ENCODE data around the gene ACAD9.
"Not testable (repeated sequence)": the region's sequence is repeated elsewhere in the genome, so short reads cannot be mapped to it uniquely, and the experiment has no call there.

The ACAD9 gene

DNA sequence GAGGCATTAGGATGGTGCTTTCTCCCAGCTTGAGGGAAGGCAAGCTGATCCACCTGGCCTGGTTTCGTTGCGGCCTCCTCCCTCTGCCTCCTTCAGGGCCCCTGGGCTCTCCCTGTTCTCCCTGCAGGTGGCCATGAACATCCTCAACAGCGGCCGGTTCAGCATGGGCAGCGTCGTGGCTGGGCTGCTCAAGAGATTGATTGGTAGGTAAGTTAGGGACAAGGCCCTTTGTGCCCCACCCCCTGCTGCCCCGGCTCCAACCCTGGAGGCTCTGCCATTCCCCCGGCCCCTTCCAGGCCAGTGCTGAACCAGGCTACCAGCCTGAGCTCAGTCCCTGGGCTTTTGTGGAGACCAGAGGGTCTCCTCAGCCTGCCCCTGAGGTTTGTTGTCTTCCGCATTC, 23.0 kb downstream of the ACAD9 start:
- DNase-seq, result no peak

DNA sequence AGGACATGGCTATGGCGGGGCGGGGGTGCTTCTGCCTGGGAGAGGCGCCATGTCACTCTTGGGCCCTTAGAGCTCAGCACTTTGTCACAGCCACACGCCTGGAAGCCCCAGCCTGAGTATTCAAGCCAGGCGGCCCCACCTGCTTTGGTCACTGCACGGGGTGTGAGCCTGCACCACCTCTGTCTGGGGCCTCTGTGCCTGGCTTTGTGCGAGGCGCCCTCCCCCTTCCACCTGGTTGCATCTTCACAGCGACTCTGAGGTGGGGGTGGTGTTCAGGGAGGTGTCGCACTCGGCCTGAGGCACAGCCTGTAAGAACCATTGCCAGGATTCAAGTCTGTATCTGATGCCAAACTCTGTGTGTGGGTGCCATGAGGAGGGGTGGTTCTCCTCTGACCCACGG, 24.1 kb downstream of the ACAD9 start:
- no peak for DNase-seq

DNA sequence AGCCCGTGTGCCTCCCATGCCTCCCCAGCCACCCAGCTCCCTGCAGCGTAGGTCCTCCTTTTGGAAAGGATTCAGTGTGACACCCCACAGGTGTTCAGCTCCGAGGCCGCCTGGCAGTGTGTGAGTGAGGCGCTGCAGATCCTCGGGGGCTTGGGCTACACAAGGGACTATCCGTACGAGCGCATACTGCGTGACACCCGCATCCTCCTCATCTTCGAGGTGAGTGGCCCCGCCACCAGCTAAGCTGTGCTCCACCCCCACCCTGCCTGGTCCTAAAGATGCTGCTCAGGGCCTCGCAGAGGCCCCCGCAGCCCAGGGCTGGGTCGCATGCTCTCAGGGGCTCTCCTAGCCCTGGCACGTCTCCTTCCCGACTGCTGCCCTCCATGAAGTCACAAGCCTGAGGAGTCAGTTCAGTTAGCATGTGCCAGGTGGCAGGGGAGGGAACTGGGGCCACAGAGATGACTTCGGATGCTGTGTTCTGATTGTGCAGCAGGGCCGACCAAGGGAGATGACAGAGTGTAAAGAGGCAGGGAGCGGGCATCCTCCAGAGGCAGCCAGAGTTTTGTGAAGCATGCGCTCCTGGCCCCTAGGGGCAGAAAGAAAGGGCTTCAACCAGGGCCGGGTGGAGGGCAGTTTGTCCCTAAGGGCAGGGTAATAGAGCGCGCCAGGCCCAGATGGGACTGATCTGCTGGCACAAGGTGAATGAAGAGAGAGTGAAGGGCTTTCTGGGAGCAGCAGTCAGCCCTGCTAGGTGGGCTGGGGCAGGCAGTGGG, 26.8 kb downstream of the ACAD9 start:
- no peak for DNase-seq

GRCh38 chr3:128906804-128907525, 27.5 kb downstream of the ACAD9 start:
- DNase-seq, result no peak

DNA sequence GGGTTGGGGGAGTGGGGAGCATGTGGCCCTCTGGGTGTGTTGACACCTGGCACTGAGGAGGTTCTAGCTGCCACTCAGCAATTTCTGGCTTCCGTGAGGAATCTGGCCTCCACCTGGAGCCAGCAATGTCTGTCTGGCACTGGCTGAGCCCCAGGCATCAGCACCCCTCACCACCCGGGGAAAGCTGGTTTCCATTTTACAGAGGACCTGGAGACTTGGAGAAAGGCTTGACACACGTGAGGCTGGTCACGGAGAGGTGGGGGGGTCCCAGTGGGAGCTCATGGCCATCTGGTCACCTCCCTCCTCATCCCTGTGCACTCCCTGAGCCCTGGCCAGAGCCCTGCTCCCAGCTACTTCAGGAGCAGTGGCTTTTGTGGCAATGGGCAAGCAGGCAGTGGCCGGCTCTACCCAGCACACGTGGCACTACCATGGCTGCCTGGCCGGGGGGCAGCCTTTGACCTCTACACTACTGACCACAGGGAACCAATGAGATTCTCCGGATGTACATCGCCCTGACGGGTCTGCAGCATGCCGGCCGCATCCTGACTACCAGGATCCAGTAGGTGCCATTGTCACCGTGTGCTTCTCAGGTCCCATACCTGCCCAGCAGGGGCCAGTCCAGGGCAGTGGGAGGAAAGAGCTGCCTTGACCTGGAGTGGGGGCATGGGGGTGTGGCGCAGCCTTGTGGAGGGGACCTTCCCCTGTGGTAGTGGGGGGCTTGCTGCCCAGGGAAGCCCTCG, 28.5 kb downstream of the ACAD9 start:
- DNase-seq, result no peak

DNA sequence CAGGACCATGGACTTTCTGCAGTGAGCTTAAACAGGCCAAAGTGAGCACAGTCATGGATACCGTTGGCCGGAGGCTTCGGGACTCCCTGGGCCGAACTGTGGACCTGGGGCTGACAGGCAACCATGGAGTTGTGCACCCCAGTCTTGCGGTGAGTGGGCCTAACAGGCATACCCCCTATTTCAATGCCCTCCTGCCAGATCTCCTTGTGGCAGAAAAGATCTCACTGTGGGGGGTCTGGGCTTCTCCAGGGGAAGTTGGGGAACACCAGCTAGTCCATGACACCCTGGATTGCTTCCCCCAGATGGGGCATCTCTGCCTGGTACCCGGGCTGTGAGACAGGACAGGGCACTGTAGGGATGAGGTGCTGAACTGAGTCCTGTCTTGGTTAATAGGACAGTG, 29.5 kb downstream of the ACAD9 start:
- no peak for DNase-seq

GRCh38 chr3:128910006-128910405, 30.6 kb downstream of the ACAD9 start:
- no peak for DNase-seq

GRCh38 chr3:128911911-128912310, 32.5 kb downstream of the ACAD9 start:
- DNase-seq, result no peak

GRCh38 chr3:128914966-128915645, 35.7 kb downstream of the ACAD9 start:
- DNase-seq, result no peak

DNA sequence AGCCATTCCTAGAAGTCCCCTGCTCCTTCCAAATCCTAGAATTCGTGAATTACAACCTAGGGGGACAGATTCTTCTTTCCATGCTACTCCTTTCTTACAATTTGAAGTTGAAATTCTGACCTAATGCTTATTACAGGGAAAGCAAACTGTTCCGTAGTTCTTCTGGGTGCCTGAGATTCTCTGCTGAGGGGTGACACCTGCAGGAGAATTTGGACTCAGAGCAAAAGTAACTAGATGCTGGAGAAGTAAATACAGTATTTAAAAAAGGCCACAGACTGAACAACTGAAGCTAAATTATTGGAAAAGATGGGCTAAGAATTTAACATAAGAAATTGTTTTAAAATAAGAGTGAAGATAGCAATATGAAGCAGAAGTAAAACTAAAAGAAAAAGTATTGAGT, 37.9 kb downstream of the ACAD9 start:
- no peak for DNase-seq

DNA sequence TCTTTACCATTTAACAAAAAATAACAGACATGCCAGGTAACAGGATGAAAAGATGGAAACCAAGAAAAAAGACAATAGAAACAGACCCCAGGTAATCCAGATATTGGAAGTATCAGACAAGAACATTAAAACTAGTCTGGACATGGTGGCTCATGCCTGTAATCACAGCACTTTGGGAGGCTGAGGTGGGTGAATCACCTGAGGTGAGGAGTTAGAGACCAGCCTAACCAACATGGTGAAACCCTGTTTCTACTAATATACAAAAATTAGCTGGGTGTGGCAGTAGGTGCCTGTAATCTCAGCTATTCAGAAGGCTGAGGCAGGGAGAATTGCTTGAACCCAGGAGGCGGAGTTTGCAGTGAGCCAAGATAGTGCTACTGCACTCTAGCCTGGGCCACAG, 40.6 kb downstream of the ACAD9 start:
- no peak for DNase-seq

DNA sequence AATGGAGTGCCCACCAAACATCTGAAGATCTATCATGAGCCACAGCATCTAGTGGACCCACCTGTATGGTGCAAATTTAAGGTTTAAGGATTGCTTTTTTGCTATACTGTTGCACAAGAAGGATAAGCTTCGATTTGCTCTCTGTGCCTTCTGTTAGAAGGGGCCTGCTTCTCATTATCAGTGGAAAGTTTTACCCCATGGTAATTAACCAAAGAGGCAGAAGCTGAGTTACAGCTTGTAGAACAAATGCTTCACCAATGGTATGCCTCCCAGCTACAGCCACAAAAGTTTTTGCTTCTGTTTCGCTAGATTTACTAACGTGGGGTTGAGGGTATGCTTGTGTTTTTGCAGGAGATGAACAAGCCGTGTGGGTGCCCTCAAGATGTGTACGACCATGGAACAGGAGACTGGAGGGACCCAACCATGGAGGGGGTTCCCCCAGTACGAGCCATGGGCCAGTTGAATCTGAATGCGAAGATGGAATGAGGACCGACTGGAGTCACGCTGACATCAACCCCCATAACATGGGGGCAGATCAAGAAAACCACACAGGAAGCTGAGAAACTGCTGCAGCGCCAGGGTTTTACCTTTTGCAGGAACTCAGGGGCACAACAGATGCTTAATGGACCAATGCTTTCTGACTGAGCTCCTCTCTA, 43.5 kb downstream of the ACAD9 start:
- DNase-seq, result no peak

DNA sequence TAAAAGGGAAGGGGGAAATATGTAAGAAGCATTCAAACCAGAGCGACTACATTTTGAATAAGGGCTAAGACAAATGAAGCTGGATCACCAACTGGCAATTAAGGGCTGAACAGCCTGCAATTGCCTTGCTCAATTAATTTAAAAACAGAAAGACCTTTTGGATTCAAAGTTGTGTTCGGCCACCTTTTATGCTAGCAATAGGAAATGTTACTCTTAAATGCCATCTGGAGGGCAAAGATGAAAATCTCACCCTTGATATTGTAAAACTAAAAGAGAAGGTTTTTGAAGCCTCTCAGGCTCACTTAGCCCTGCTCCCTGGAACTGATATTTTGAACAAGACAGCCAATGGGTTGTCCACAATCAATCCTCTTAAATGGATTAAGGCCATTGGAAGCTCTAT, 44.2 kb downstream of the ACAD9 start:
- no peak for DNase-seq

- DNase-seq, result not testable (repeated sequence)
Measured at GRCh38 chr3:128923986-128924385, 44.6 kb downstream of the ACAD9 start.

DNA sequence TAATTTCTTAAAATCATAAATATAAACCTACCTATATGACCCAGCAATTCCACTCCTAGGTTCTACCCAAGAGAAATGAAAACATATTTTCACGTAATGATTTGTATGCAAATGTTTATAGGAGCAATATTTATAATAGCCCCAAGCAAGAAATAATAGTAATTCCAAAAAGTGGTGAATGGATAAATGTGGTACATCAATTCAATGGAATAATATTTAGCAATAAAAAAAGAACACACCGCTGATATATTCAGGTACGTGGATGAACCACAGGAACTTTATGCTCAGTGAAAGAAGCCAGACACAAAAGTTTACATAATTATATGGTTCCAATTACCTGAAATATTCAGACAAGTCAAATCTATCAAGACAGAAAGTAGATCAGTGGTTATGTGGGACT, 49.9 kb downstream of the ACAD9 start:
- no peak for DNase-seq

DNA sequence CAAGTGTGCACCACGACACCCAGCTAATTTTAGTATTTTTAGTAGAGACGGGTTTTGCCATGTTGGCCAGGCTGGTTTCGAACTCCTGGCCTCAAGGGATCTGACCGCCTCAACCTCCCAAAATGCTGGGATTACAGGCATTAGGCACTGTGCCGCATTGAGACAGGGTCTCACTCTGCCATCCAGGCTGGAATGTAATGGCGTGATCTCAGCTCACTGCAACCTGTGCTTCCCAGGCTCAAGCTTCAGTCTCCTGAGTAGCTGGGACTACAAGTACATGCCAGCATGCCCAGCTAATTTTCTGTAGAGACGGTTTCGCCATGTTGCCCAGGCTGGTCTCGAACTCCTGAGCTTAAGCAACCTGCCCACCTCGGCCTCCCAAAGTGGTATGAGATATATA, 51.6 kb downstream of the ACAD9 start:
- DNase-seq, result no peak

DNA sequence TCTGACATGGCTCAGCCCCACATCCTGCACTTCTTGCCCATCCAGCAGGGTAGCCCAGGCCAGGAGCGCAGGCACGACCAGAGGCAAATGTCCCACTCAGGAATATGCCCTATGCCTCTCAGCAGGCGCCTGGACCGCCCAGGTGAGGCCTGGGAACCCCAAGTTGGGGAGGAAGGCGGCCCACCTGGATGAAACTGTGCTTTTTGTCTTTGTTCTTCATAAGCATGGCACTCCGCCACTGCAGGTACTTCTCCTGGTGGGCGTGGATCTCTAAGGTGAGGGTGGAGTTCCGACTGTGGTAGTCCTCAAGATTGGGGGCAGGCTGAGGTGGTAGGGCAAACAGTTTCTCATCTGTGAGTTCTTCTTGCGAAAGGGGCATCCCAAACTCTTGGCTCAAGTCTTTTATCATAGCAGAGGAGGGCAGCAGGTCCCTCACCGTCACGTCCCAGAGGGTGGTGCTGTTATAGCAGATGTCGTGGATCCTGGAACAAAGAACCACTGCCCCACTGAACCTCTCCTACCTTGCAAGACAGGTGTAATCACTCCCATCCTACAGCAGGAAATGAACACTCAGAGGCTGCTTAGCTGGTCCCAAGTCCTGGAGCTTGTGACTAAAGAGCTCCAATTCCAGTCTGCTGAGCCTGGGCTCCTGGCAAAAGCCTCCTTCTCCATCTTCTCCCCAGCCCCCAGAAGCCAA, 53.2 kb downstream of the ACAD9 start:
- no peak for DNase-seq

GRCh38 chr3:128933213-128933921, 53.9 kb downstream of the ACAD9 start:
- DNase-seq, result no peak

DNA sequence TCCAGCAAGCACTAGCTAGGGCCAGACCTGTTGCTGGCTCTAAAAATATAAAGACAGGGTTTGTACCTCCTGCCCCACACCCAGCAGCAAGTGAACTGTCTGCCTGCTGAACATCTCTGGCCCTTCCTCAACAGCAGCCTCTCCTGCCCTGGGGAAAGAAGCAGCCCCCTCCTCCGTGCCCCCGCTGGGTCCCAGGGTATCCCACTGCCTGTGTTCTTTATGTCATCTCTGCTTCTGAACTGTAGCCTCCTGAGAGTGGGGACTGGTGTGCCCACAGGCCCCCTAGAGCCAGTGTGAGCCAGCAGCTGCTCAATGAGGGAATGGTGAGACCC, 54.5 kb downstream of the ACAD9 start:
- DNase-seq, result no peak

DNA sequence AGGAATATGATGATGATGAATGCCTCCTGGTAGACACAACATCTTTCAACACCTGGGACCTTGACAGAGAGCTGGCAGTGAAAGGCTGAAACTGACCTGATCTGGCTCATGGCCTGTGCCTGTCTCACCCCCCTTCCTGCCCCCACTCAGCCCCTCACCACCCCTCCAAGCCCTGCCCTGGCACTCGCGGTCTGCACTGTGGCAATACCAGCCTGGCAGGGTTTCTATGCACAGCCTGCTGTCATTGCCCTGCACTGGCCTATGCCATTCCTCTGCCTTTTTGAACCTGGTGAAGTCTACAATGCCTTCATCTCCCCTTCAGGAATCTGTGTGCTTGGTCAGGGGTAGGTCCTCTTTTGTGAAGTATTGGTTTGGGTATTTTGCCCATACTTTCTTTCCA, 56.5 kb downstream of the ACAD9 start:
- no peak for DNase-seq

GRCh38 chr3:128936341-128936740, 56.9 kb downstream of the ACAD9 start:
- DNase-seq, result no peak

GRCh38 chr3:128940252-128940651, 60.8 kb downstream of the ACAD9 start:
- DNase-seq, result no peak

Data from NCI-H1092 (cell line).